Stimulated activated CD4-positive, alpha-beta T cell treated with anti-CD3 and anti-CD28 coated beads, Interleukin-15, amount 100 ng/mL, for 1 hour (primary cell): ENCODE data around the gene LHCGR.

ENCODE experiments used
- DNase-seq, 2 donors: peaks; one replicate each; pipeline ENCODE4 v3.0.0-alpha.2; 2020; ENCODE audit warnings: low read depth in 1 of 2, low spot score in 1 of 2

Gene LHCGR

DNA sequence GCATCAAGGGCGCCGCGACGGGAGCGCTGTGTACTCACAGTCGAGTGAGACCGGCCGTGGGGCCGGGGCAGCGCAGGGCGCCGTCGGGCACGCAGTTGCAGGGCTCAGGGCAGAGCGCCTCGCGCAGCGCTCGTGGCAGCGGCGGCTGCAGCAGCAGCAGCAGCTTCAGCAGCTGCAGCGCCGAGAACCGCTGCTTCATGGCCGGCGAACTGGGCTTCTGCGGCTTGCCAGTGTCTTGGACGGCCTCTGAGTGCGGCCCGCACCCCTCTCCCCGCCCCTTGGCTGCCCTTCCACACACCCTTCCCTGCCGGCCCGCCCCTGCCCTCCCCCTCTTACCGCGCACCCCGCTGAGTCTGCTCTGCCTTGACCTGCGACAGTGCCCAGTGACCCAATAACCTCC is at the start of gene LHCGR:
Gene LHCGR (minus strand): TSS at position 252 of the 400 bp plus-strand sequence. CDS start 53 bp downstream, at position 199.
- no peak for DNase-seq

DNA sequence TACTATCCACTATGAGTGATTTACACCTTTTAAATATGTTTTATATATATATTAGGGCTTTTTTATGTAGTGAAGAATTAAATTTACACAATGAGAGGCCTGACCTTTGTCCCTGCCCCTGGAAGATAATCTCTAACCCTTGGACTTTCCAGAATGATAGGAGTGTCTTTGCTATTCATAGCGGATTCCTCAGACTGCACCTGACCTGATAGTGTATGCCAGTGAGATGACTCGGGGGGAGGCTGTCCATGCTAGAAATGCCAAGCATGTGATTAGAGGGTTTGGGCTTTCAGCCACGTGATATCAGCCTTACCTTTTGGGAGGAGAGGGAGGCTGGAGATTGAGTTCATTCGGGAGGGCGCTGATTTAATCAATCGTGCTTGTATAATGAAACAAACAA is 44.1 kb upstream of the LHCGR start:
- DNase-seq = no peak

DNA sequence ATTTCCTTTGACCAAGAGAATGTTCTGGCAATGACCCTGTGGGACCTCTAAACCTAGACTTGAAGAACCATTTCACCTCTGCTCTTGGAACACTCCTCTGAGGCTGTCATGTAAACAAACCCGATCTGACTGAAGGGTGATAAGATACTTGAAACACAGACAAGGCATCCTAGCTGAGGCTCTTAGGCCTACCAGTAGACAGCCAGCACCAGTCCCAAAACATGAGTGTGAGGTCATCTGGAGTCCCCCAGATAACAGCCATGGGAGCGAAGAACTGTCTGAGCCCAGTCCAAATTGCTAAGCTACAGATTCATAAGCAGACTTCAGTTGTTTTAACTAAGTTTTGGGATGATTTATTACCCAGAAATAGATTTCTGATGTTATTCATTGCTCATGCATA is 39.5 kb upstream of the LHCGR start:
- no peak for DNase-seq

DNA sequence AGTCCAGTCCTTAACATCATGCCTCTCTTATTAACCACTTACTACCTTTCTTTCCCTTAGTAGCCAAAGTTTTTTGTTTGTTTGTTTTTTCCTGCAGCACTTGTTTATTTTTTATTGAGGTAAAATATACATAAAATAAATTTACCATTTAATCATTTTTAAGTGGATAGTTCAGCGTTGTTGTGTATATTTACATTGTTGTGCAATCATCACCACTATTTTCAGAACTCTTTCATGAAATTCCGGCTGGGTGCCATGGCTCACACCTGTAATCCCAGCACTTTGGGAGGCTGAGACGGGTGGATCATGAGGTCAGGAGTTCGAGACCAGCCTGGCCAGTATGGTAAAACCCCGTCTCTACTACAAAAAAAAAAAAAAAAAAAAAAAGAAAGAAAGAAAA is 38.1 kb upstream of the LHCGR start:
- DNase-seq = no peak

DNA sequence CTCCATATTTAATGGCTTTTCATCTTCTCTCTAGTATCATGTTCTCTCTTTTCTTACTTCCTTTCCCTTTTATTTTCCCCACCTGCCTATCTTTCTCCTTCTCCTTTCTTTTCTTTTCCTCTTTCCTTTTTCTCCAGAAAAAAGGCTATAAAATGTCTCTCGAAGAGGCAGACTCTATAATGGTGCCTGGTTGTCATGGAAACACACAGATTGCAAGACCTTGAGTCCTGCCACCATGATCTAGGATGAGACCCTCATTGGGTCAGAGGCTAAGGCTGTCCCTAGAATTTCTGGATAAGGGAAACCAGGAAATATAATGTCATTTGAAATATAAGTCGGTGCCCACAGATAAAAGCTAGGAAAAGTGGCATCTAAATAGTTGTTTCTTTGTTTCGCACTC is 36.5 kb upstream of the LHCGR start:
- DNase-seq = no peak

DNA sequence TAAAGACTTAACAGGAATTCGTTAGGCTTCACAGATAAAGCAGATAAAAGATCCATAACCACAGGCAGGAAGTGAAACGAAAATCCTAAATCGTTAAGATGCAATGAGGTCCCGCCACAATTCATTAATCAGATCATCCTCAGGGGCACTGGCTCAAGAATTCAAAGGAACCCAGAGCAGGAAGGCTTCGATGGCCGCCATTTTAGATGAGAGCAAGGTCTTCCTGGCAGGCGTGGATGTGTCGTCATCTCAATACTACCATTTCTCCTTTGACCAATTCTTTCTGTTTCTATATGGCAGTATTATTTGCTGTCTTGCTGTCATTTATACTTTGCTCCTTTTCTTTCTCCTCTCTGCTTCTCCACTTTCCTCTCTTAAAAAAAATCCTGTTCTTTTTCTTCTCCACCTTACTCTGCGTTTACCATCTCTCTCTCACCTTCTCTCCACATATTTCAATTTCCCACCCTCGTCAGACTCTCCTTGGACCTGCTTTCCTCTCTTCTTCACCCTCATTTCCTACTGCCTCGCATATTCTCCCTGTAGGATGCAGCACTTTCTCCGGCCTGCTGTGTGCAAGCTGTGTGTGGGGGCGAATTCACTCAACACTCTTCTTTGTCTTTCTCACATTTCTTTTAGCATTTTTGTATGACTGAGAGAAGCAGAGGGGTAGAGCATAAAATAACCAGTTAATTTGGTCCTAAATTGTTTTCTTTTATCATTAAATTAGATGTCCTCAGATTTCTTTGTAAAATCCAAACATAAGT is 35.1 kb upstream of the LHCGR start:
- no peak for DNase-seq

DNA sequence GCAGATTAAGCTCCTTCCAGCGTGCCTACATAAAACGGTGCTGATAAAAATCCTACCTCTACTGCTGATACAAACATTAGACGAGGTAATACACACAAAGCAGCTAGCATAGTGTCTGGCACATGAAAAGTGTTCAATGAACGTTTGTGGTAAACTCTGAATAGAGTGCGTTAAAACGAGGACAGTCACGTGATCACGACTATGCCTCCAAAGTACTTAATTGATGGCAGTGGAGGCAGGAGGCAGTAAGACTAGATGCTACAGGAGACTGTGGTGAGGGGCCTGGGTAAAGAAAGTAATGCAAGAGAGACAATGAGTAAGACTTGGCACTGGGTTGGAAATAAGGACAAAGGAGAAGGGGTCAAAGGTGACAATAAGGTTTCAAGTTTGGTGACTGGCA is 32.1 kb upstream of the LHCGR start:
- no peak for DNase-seq

DNA sequence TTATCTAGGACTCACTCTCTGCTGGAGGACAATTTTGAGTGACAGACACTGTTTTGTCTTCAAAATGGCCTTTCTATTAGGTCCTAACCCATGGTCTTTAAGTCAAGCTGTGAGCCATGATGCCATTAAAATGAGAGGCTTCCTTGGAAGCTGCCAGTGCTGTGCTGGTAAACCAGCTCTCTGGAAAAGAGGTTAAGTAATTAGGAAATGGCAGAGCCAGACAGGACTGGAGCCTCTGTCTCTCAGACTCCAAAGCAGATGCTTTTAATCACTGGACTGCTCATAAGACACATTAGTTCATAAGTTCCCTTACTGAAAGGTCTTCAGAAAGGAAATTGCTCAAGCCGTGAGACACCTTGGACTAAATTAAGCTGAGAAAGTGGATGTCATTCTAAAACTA is 25.8 kb upstream of the LHCGR start:
- DNase-seq = no peak

DNA sequence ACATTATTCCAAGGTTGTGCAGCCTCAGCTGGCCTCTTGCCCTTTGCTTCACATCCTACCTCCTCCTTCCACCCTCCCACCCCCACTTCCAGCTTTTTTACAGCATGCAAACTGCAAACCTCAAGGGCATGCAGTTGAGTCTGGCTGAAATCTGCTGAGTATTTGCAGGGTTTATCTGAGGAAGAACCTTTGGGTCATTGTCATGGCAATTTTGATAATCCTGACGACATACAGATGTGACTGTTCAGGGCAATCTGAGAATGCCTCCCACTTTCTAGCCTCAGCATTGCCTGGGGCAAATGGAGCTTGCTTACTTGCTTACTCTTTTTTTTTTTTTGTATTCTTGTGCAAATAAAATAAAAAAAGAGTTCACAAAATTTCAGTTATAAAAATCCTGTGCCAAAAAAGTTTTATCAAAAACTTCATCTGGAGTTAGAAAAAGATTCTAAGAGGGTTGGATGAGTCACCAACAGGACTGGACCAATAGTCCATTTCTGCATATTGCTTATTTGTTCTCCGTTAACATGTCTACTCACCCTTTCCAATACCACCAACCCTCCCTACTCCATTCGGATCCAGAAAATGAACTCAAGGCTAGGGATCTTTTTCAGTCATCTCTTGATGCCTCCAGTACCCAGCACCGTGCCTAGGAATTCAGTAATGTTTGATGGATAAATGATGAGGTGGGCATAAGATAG is 23.6 kb upstream of the LHCGR start:
- DNase-seq = no peak

DNA sequence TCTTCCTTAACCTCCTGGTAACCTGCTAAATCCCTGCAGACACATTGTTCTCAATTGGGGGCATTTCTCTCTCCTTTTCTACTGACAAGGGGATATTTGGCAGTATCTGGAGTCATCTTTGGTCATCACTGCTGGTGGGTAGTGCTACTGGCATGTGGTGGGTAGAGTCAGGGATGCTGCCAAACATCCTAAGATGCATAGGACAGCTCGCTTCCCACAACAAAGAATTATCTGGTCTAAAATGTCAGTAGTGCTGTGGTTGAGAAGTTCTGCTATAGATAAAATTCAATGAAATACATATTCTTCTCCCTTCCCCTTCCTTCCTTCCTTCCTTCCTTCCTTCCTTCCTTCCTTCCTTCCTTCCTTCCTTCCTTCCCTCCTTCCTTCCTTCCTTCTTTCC is 18.7 kb upstream of the LHCGR start:
- no peak for DNase-seq

DNA sequence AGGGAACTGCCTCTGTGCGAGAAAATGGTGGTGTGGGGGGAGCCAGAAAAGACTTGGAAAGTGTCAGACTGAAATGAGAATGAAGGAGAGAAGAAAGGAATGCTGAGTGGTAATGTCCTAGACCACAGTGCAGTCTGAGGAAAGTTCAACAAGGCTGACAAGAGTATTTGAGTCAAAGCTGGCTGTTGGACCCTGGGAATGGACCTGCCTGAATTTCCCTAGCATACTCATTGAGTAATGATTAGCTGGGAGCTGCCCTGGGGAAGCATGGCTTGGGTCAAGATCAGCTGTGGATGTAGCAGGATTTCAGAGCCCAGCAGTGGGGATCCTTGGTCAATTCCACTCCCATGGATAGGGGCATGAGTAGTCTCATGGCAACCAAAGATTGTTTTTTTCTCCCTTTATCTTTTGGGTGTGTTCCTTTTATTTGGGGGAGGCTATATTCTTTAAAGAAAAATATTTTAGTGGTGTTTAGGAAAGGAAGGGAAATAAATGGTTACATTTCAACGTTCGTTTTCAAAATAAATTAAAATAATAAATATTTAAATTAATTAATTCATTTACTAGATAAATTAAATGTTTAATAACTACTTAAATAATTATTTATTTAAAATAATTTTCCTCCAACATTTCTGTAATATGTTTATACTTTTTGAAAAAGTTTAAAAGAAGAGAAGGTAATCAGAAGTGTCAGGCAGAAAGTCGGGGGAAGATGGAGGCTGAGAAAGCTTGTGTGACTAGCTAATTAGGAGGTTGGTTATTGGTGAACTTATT is 15.9 kb upstream of the LHCGR start:
- DNase-seq = no peak

DNA sequence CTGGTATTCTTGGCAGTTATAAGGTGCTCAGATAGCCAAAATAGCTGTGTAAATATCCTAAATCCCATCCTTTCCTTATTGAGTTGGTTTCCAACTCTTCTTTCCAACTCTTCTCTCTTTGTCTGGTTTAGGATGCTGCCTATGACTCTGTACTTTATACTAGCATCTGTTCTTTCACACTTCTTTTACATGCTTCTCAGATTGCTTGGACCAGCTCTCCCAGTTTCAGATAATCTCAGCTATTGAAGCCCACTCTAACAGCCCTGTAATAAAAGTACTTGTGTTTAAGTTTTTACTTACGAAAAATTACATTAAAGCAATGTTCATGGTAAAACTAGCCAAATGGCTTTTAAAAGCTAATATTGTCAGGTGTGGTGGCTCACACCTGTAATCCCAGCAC is 14.7 kb upstream of the LHCGR start:
- DNase-seq = no peak

DNA sequence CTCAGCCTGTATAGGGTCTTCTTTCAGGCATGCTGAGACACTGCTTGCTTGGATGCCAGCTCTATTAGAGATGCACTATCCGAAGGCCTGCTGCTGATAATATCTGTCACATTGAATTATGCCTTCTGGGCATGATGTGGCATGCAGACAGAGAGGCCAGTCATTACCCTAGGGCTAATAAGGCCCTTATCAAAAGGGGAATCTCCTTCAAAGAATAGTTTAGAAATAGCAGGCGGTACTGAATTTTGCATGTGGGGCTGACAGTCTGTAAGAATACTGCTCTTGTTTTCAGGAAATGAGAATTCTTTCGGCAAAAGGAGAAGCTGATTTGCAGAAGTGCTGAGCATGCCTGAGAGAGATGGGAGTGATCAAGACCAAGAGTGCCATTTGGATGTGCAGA is 13.1 kb upstream of the LHCGR start:
- no peak for DNase-seq

DNA sequence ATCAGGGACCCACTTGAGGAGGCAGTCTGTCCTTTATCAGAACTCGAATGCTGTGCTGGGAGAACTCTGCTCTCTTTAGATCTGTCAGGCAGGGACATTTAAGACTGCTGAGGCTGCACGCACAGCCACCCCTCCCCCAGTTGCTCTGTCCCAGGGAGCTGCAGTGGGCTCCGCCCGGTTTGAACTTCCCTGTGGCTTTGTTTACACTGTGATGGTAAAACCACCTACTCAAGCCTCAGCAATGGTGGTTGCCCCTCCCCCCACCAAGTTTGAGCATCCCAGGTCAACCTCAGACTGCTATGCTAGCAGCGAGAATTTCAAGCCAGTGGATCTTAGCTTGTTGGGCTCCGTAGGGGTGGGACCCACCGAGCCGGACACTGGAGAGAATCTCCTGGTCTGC is 11.8 kb upstream of the LHCGR start:
- DNase-seq = no peak

DNA sequence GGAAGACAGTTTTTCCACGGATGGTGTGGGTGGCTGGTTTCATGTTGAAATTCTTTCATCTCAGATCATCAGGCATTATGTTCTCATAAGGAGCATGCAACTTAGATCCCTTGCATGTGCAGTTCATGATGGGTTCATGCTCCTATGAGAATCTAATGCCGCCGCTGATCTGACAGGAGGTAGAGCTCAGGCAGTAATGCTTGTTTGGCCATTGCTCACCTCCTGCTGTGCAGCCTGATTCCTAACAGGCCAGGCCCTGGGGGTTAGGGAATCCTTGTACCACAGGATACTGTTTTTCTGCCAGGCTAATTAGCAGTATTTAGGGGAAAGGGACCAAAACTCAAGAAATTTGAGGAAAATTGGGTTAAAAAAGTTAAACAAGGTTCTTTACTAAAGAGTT is 5.3 kb upstream of the LHCGR start:
- DNase-seq = no peak

DNA sequence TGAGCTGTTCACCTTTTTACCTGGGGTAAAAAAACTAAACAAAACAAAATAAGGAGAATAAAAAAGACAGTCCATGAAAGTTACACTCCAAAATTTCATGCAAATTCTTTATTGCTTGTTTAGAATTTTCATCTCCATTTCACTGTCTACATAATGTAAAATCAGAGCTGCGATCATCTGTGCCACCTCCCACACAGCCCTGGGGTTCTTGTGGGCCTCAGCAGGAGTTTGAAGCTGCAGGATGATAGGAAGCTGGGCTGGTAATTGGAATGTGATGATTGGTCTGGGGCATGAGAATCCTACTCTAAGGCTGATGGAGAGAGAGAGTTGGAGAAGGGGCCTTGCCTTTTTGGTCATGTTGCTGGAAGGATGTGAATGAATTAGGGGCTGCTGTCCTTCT is 4.2 kb upstream of the LHCGR start:
- no peak for DNase-seq

DNA sequence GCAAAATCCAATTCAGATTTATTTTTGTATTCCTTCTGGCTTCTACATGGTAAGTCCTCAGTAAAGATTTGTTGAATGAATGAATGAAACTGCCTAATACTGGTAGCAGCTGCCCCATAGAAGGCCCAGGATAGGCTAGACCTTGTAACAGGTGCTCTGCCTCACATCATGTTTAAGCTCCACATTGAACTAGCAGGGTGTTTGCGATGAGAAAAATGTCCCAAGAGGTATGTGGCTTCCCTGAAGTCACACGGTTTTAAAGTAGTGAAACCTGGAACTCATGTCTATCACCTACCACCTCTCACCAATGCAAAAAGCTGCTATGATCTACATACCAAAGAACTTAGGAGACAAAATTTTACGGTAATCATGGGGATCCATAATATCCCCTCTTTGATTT is 765 bp upstream of the LHCGR start:
- DNase-seq = no peak

DNA sequence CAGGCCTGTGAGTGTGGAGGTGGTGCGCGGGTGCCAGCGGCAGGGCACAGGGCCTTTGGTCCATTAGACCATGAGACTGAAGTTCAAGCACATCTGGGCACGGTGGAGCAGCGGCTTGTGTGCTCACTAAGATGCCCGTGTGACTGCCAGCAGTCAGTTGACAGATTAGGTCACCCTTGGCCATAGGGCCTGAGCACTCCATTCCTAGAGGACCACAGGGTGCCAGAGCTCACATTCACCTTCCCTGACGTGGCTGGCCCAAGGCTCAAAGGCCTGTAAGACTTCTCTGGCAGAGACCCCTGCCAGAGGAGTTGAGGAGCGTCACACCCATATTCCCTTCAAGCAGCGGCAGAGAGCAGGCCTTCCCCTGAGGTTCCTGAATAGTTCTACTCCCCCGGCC is 650 bp downstream of the LHCGR start:
- no peak for DNase-seq

DNA sequence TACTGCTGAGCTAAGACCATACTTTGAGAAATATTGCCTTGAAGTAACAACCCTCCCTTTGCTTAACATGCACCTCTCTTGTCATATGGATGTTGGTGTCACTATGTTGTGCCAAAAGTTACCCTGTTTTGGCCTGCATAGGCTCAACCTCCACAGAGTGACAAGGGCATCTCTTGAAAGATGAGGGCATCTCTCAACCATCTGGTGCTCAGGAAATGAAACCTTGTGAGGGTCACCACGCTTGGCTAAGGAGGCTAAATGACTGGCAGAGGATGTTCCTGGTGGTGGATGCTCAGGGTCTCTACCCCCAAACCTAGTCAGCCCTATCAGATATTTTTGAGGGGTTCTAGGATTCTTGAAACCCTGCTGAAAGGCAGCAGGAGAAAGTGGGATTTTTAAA is 2.3 kb downstream of the LHCGR start:
- no peak for DNase-seq

DNA sequence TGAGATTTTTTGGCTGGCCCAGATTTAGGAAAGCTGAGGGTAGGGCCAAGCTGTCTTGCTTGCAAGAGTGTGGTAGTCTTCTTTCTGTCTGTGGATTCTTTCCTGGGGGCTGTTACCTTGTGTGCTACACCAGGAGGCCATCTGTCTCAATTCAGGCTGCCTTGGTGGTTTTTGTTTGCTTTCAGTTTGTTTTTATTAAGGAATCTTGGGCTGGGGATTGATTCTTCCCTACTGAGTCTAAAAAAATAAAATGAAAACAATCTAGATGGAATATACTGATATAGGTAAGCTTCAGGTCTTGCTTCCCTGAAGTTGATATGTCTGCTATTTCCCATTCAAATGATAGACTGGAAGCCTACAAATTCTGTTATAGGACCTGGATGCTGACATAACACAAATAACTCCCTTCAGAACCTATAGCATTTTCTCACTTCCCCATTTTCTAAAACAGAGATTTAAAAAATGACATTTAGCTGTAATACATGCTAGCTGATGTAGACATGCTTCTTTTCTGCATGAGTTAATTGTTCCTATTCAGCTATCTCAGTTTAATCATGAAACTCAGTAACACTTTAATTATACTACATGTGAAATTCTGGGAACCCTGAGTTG is 5.3 kb downstream of the LHCGR start:
- DNase-seq = no peak

DNA sequence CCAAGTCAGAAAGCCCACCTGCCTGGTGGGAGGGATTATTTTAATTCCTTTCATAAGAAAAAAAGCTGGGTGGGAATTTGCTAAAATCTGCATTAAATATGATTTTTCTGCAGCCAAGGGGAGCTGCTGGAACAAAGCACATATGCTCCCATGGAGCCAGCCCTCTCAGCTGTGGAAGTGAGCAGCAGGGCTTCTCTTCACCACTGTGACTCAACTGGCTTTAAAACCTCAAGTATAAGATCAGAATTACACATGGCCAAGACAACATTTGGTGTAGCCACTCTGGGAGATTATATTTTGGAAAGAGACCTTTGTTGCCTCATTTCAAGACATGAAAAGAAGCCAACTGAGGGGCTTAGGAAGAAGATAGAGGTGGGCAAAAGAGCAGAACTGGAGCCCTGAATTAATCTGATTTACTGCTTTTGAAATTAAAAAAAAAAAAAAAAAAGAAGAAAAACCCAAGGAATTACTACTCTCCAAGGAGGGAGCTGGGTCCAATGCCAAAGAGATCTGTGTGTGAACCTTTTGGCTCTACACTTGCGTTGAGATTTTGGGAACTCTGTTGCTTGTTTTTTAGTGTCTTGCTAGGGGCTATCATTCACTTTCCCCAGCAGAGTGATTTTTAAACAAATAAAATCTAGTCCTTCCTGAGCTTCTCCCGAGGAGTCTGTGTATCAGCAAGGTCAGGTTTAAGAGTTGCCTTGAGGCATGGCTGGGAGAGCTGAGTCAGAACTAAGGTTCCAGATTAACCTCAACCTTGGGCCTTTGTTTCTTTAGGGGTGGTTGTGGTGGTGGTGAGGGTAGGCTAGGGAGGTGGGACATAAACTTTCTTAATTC is 6.0 kb downstream of the LHCGR start:
- no peak for DNase-seq
